Measurements from ENCODE around the gene CPZ.

DNA sequence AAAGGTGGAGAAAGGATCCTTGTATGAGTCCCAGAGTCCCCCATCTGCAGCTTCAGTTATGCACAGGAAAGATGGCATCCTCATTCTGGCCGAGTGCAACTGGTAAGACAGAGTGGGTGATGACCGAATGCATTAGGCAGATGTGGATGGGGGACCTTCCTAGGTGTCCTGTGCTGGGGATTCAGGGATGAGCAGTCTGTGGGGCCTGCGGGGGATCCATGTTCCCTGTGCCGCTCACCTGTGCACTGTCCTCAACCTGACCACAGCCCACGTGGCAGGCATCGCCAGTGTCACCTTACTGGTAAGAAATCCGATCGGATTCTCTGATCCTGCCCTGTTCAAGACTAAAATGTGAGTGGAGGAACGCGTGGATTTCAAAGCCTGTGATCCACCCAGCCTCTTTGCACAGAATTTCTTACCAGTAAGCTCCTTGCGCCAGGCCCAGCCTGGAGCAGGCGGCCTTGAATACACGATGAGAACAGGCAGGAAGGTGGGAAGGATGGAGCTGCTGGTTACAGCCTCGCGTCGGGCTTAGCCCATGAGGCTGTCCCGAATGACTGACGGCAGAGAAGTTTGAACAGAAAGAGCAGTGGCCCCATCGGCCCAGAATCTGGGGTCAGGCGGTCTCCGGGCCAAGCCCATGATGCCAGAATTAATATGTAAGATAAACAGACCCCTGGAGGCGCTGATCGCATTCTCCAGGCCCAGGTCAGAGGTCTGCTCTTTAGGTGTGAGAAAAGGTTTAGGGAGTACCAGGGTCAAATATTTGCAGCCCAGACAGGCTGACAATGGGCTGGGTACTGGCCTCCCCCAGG, 56.5 kb downstream of the CPZ start:
- TF ChIP-seq POLR2AphosphoS5 (IDR thresholded peaks at IDR 0.05) (no peak), POLR2A (IDR thresholded peaks at IDR 0.05) (no peak)
- TF ChIP-seq, protein P1, sequence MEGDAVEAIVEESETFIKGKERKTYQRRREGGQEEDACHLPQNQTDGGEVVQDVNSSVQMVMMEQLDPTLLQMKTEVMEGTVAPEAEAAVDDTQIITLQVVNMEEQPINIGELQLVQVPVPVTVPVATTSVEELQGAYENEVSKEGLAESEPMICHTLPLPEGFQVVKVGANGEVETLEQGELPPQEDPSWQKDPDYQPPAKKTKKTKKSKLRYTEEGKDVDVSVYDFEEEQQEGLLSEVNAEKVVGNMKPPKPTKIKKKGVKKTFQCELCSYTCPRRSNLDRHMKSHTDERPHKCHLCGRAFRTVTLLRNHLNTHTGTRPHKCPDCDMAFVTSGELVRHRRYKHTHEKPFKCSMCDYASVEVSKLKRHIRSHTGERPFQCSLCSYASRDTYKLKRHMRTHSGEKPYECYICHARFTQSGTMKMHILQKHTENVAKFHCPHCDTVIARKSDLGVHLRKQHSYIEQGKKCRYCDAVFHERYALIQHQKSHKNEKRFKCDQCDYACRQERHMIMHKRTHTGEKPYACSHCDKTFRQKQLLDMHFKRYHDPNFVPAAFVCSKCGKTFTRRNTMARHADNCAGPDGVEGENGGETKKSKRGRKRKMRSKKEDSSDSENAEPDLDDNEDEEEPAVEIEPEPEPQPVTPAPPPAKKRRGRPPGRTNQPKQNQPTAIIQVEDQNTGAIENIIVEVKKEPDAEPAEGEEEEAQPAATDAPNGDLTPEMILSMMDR (IDR thresholded peaks at IDR 0.05 in 8 of 11, conservative IDR thresholded peaks at IDR 0.05 in 3 of 11) = no peak
